ENCODE measurements around the gene TEX10.

Gene TEX10

DNA sequence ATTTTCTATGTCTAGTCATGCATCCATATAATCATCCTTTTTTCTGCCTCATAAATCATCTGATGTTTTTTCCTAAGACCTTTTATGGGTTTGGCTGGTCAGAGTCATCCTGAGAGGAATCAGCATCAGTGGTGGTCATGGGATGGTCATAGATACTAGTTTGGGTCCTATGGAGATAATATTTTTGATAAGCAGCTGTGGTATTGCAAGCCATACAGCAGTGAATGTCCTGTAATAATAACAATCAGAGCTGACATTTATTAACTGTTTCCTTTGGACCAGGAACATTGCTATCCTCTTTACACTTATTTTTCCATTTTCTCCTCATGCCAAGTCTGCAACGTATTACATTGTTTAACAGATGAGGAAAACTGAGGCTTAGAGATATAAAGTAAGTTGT, 83.1 kb downstream of the TEX10 start:
- no peak for DNase-seq (ENCODE audit: low spot score)
- TF ChIP-seq, protein P1, sequence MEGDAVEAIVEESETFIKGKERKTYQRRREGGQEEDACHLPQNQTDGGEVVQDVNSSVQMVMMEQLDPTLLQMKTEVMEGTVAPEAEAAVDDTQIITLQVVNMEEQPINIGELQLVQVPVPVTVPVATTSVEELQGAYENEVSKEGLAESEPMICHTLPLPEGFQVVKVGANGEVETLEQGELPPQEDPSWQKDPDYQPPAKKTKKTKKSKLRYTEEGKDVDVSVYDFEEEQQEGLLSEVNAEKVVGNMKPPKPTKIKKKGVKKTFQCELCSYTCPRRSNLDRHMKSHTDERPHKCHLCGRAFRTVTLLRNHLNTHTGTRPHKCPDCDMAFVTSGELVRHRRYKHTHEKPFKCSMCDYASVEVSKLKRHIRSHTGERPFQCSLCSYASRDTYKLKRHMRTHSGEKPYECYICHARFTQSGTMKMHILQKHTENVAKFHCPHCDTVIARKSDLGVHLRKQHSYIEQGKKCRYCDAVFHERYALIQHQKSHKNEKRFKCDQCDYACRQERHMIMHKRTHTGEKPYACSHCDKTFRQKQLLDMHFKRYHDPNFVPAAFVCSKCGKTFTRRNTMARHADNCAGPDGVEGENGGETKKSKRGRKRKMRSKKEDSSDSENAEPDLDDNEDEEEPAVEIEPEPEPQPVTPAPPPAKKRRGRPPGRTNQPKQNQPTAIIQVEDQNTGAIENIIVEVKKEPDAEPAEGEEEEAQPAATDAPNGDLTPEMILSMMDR (IDR thresholded peaks at IDR 0.05; ENCODE audit: borderline replicate concordance, control extremely low read depth, extremely low read depth, insufficient read depth, missing control alignments): no peak
- in situ Hi-C loops (cut with MboI; ENCODE audit: low sequenced_read_pairs, unreplicated experiment): no loop called here

DNA sequence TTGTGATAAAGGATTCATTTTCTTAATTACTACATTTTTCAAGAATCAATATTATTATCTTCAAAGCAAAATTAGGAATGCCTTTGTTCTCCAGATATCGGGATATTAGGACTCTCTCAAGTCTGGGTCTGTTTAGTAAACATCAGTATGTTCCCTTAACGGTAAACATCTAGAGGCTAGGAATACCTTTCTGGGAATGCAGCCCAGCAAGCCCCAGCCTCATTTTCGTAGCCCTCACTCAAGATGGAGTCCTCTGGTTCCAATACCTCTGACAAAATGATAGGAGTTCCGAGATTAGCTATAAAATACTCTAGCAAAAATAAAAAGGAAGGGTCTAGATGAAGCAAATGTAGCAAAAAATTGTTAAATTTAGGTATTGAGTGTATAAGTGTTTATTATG, 84.5 kb downstream of the TEX10 start:
- DNase-seq (ENCODE audit: low spot score): no peak
- in situ Hi-C loops (cut with MboI; ENCODE audit: low sequenced_read_pairs, unreplicated experiment): no loop called here
- TF ChIP-seq, protein P1 (IDR thresholded peaks at IDR 0.05; ENCODE audit: borderline replicate concordance, control extremely low read depth, extremely low read depth, insufficient read depth, missing control alignments): no peak

DNA sequence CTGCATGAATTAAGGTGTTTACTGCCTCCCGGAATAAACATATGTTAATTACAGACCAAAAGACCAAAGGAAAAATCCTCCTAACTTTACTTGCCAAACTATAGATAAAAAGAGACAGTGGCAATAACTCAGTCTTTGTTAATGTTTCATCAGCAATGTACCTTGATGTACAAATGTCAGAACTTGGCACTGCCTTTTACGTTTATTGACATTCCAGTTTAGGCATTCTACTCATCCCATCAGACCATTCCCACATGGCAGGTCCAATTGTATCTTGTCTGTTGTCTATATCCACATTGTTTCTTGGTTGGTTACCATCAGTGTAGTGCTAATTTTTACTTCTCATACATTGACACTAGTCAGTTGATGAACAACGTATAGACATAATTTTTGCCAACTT, 85.5 kb downstream of the TEX10 start:
- in situ Hi-C loops (cut with MboI; ENCODE audit: low sequenced_read_pairs, unreplicated experiment): no loop called here
- TF ChIP-seq, protein P1 (IDR thresholded peaks at IDR 0.05; ENCODE audit: borderline replicate concordance, control extremely low read depth, extremely low read depth, insufficient read depth, missing control alignments): no peak
- DNase-seq (ENCODE audit: low spot score): no peak

Data from GM13976 (cell line).